WTC11 (cell line): ENCODE results near the gene ALDOA. TPM values are rescaled to one million over a fixed set of nuclear protein-coding genes. Genes with fewer than 3 reads are reported as not detected.

Experiments
- ATAC-seq: fragments of 200-7000 bp; cut with Tn5 transposase; 2 replicates; pipeline ENCODE4 v1.10.0; 2021; ENCODE audit warnings: mild to moderate bottlenecking, moderate library complexity
- CTCF ChIA-PET: fragments of 300-600 bp; sonication (Branson Sonifier 250); formaldehyde crosslinking; loops from one replicate; lab custom pipeline; 2021; ENCODE audit warnings: antibody characterized with exemption; lab: Charles Lee
- POLR2A ChIA-PET: fragments of 350-600 bp; sonication (Branson Sonifier 250); formaldehyde crosslinking; loops from one replicate; lab custom pipeline; 2021; ENCODE audit warnings: antibody characterized with exemption; lab: Charles Lee
- DNase-seq: peaks from one replicate; pipeline ENCODE4 v3.0.0; 2021; ENCODE audit warnings: low spot score
- H3K27ac Mint-ChIP-seq: 2 replicates; pipeline ENCODE4 v1.8.0; 2021; ENCODE audit warnings: mixed read lengths
- H3K27me3 Mint-ChIP-seq: 2 replicates; pipeline ENCODE4 v1.8.0; 2021; ENCODE audit warnings: low read depth, mild to moderate bottlenecking, moderate library complexity, mixed read lengths
- H3K36me3 Mint-ChIP-seq: 2 replicates; pipeline ENCODE4 v1.8.0; 2021; ENCODE audit warnings: mixed read lengths
- H3K4me1 Mint-ChIP-seq: 2 replicates; pipeline ENCODE4 v1.8.0; 2022; ENCODE audit warnings: mixed read lengths
- H3K4me3 Mint-ChIP-seq: 2 replicates; pipeline ENCODE4 v1.8.0; 2021; ENCODE audit warnings: mild to moderate bottlenecking, moderate library complexity, mixed read lengths
- H3K9me3 Mint-ChIP-seq: 2 replicates; pipeline ENCODE4 v1.8.0; 2021; ENCODE audit warnings: mixed read lengths
- ARID4B ChIP-seq: sonication (generic); formaldehyde crosslinking; IDR thresholded peaks from 2 replicates; pipeline ENCODE4 v1.8.0; 2023; ENCODE audit warnings: missing genetic modification reagents, mild to moderate bottlenecking, borderline replicate concordance
- CBFB ChIP-seq: sonication (generic); formaldehyde crosslinking; IDR thresholded peaks from 2 replicates; pipeline ENCODE4 v1.8.1; 2022; ENCODE audit warnings: mild to moderate bottlenecking, low read depth, missing genetic modification reagents
- ELF4 ChIP-seq: sonication (generic); formaldehyde crosslinking; IDR thresholded peaks from 2 replicates; pipeline ENCODE4 v1.8.1; 2022; ENCODE audit warnings: low read depth, mild to moderate bottlenecking, moderate library complexity, missing genetic modification reagents
- FOXP4 ChIP-seq: sonication (generic); formaldehyde crosslinking; IDR thresholded peaks from 2 replicates; pipeline ENCODE4 v1.8.0; 2022; ENCODE audit warnings: mild to moderate bottlenecking, missing genetic modification reagents
- GABPB1 ChIP-seq: sonication (generic); formaldehyde crosslinking; IDR thresholded peaks from 2 replicates; pipeline ENCODE4 v1.8.1; 2023; ENCODE audit warnings: mild to moderate bottlenecking, missing genetic modification reagents
- SP1 ChIP-seq: sonication (generic); formaldehyde crosslinking; conservative IDR thresholded peaks from 2 replicates; pipeline ENCODE4 v1.8.1; 2022; ENCODE audit warnings: missing genetic modification reagents
- USF1 ChIP-seq: sonication (generic); formaldehyde crosslinking; IDR thresholded peaks from 2 replicates; pipeline ENCODE4 v1.8.0; 2022; ENCODE audit warnings: mild to moderate bottlenecking, missing genetic modification reagents
- ZNF317 ChIP-seq: sonication (generic); formaldehyde crosslinking; IDR thresholded peaks from 2 replicates; pipeline ENCODE4 v1.8.1; 2023; ENCODE audit warnings: low read depth, mild to moderate bottlenecking, moderate library complexity, missing genetic modification reagents, borderline replicate concordance
- ZNF512 ChIP-seq: sonication (generic); formaldehyde crosslinking; IDR thresholded peaks from 2 replicates; pipeline ENCODE4 v1.8.1; 2022; ENCODE audit warnings: missing genetic modification reagents, borderline replicate concordance
- ZNF532 ChIP-seq: fragments of 250-450 bp; sonication (Bioruptor Pico); IDR thresholded peaks from 2 replicates; pipeline ENCODE4 v1.9.0; 2021; ENCODE audit warnings: mild to moderate bottlenecking, borderline replicate concordance
- total RNA-seq: library from RNA; stranded (reverse); gene quantifications from 3 replicates; pipeline ENCODE4 v1.2.3, GENCODE V29; 2021

The ALDOA gene
- total RNA-seq, 1 experiment from 2014 or later: 1,537 TPM

GRCh38 chr16:30066761-30067583 lies 1.4 kb downstream of the ALDOA start (continued):
- no peak for TF ChIP-seq ZNF317

- TF ChIP-seq SP1 (no peak), USF1 (CRISPR knock-in tag) (no peak), ZNF512 (CRISPR knock-in tag) (no peak), ZNF532 (CRISPR knock-in tag) (no peak), ELF4 (no peak), FOXP4 (no peak), GABPB1 (CRISPR knock-in tag) (no peak), ARID4B (CRISPR knock-in tag) (no peak), CBFB (CRISPR knock-in tag) (no peak)
- Mint-ChIP-seq H3K27me3 (no peaks in the 10 kb centered on the region), H3K4me3 (peak overlapping the region; percentile 96), H3K4me1 (peaks cover 27% of the 10 kb centered on the region), H3K36me3 (peaks cover 56% of the 10 kb centered on the region), H3K27ac (peak overlapping the region; percentile 50), H3K9me3 (no peaks in the 10 kb centered on the region)
- CTCF ChIA-PET: interaction anchor here (4.8 kb wide), 1 partner anchor 25 kb away, joined by 67 read pairs; the partner anchor contains the start of gene TBX6
- ATAC-seq: no peak
- POLR2A ChIA-PET: no interaction called here
- DNase-seq: no peak
These were observed 2.0 kb downstream of the ALDOA start for GRCh38 chr16:30067584-30067916.
